GM12892 (cell line): ENCODE data around the gene CMTM4.

ENCODE experiments used
- POLR2A ChIP-seq: IDR thresholded peaks from 2 replicates; pipeline ENCODE4 v1.6.1; 2011; ENCODE audit warnings: low read depth, low read length, control low read depth
- TAF1 ChIP-seq: IDR thresholded peaks from 2 replicates; pipeline ENCODE4 v1.6.1; 2011; ENCODE audit warnings: low read depth, mild to moderate bottlenecking, control low read depth, low read length, borderline replicate concordance

DNA sequence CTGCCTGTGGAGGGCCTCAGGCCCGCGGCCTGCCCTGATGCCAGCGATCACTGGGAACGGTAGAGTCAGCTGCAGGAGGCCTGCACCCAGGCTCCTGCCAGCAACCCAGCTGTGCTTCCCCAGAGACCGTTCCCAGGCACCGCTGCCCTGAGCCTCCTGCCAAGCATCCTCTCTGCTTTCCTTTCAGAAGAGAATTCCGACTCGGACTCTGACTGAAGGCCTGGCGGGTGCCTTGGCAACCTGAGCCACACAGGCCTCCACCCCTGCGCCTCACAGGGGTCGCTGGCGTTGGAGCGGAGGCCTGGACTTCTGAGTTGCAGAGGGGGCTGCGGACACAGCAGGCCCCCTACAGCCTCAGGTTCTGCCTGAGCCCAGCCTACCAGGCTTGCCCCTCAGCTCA is 84.1 kb downstream of the CMTM4 start:
- no peak for TF ChIP-seq TAF1
- no peak for TF ChIP-seq POLR2A
